Loucy (cell line): ENCODE data around the gene TLNRD1.

Experiments
- H2AFZ ChIP-seq: fragments of 200-600 bp; sonication (generic); 2 replicates; pipeline ENCODE4 v1.6.0; 2016; ENCODE audit warnings: antibody characterized with exemption, mild to moderate bottlenecking, low read length, moderate library complexity
- H3F3A ChIP-seq: fragments of 200-600 bp; 2 replicates; pipeline ENCODE4 v1.6.0; 2016; ENCODE audit warnings: antibody characterized with exemption, low read depth, mild to moderate bottlenecking
- H3K27me3 ChIP-seq: fragments of 200-600 bp; sonication (generic); 2 replicates; pipeline ENCODE4 v1.6.1; 2014; ENCODE audit warnings: low read length, mild to moderate bottlenecking; ENCODE audit not compliant: insufficient read depth, poor library complexity, severe bottlenecking
- H3K36me3 ChIP-seq: fragments of 200-600 bp; sonication (generic); 2 replicates; pipeline ENCODE4 v1.6.1; 2016; ENCODE audit warnings: low read length; ENCODE audit not compliant: insufficient read depth
- H3K4me1 ChIP-seq: fragments of 200-600 bp; sonication (generic); 2 replicates; pipeline ENCODE4 v1.5.1; 2014; ENCODE audit warnings: low read length, mild to moderate bottlenecking; ENCODE audit not compliant: insufficient read depth, poor library complexity, severe bottlenecking
- H3K4me2 ChIP-seq: fragments of 200-600 bp; sonication (generic); 2 replicates; pipeline ENCODE4 v1.6.0; 2014; ENCODE audit warnings: antibody characterized with exemption, low read length, low read depth, mild to moderate bottlenecking; ENCODE audit not compliant: poor library complexity, severe bottlenecking
- H3K4me3 ChIP-seq: fragments of 200-600 bp; sonication (generic); 2 replicates; pipeline ENCODE4 v1.5.1; 2014; ENCODE audit warnings: low read length, mild to moderate bottlenecking, mixed read lengths; ENCODE audit not compliant: poor library complexity, severe bottlenecking
- H3K79me2 ChIP-seq: fragments of 200-600 bp; sonication (generic); 2 replicates; pipeline ENCODE4 v1.6.1; 2014; ENCODE audit warnings: low read length; ENCODE audit not compliant: insufficient read depth
- H3K9ac ChIP-seq: fragments of 200-600 bp; sonication (generic); 2 replicates; pipeline ENCODE4 v1.6.0; 2014; ENCODE audit warnings: mild to moderate bottlenecking, low read depth, low read length, moderate library complexity; ENCODE audit not compliant: poor library complexity, severe bottlenecking
- H3K9me2 ChIP-seq: fragments of 200-600 bp; sonication (generic); replicated peaks from 2 replicates; pipeline ENCODE4 v1.6.1; 2016; ENCODE audit warnings: low read depth, low read length, mixed read lengths
- H3K9me3 ChIP-seq: fragments of 200-600 bp; sonication (generic); 2 replicates; pipeline ENCODE4 v1.6.1; 2014; ENCODE audit warnings: mild to moderate bottlenecking, antibody characterized with exemption, low read length, low read depth; ENCODE audit not compliant: insufficient read depth
- H4K20me1 ChIP-seq: fragments of 200-600 bp; sonication (generic); 2 replicates; pipeline ENCODE4 v1.6.0; 2014; ENCODE audit warnings: antibody characterized with exemption, low read length, mild to moderate bottlenecking; ENCODE audit not compliant: insufficient read depth, poor library complexity, severe bottlenecking
- EZH2phosphoT487 ChIP-seq: fragments of 200-600 bp; IDR thresholded peaks from 2 replicates; pipeline ENCODE4 v1.6.1; 2018; ENCODE audit warnings: antibody characterized with exemption, mild to moderate bottlenecking, moderate library complexity, borderline replicate concordance
- TF ChIP-seq, protein P1 (sequence below): fragments of 200-600 bp; sonication (generic); conservative IDR thresholded peaks from 2 replicates; pipeline ENCODE4 v1.5.1; 2014; ENCODE audit warnings: mild to moderate bottlenecking, antibody characterized with exemption, low read length

TLNRD1 gene

DNA sequence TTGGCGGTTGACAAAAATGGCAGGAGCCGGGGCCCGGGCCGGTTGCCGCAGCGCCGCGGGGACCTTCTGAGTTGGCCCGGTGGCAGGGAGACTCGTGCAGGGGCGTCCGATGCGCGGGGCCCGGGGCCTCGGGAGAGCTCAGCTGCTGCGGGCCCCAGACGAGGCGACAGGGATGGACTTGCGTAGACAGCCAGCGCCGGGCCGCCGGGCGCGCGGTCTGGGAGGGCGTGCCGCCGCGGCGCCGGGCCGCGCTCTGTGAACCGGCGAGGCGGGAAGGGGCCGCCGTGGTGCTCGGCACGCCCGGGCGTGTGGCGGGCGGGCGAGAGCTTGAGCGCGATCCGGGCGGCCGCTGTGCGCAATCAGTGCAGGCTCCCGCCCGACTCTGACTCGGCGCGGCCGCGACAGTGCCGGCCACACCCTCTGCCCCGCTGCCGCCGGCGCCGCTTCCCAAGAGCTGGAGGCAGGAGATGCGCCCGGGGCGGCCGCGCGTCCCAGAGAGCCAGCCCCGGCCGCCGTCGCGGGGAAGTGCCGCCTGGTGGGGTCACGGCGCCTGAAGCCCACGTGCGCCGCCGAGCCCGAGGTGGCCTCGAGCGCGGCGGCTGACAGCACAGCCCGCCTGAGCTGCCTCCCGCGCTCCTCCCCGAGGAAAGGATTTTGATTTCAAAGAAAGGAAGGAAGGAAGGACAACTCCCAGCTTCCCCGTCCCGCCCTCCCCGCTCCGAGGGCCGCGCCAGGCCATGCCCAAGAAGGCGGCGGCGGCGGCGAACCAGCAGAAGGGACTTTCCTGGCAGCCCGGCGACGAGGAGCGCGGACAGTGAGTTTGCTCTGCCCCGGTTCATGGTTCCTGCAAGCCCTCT, 657 bp downstream of the TLNRD1 start:
- Histone ChIP-seq H3K4me3 (peak overlapping the region; percentile 97), H3K9ac (peak overlapping the region; percentile 95), H3F3A (0 out of 2 replicates have a peak, but pooled peaks cover 4% of the 10 kb centered on the region), H3K27me3 (no peaks in the 10 kb centered on the region), H3K4me2 (peak overlapping the region; percentile 78), H4K20me1 (peaks cover 26% of the 10 kb centered on the region), H3K9me2 (no peaks in the 10 kb centered on the region), H3K4me1 (peaks cover 45% of the 10 kb centered on the region), H3K9me3 (no peaks in the 10 kb centered on the region), H3K79me2 (peaks cover 64% of the 10 kb centered on the region), H2AFZ (peak overlapping the region; percentile 86; the same call in 1 of the 2 replicates), H3K36me3 (no peaks in the 10 kb centered on the region)
- TF ChIP-seq, protein P1, sequence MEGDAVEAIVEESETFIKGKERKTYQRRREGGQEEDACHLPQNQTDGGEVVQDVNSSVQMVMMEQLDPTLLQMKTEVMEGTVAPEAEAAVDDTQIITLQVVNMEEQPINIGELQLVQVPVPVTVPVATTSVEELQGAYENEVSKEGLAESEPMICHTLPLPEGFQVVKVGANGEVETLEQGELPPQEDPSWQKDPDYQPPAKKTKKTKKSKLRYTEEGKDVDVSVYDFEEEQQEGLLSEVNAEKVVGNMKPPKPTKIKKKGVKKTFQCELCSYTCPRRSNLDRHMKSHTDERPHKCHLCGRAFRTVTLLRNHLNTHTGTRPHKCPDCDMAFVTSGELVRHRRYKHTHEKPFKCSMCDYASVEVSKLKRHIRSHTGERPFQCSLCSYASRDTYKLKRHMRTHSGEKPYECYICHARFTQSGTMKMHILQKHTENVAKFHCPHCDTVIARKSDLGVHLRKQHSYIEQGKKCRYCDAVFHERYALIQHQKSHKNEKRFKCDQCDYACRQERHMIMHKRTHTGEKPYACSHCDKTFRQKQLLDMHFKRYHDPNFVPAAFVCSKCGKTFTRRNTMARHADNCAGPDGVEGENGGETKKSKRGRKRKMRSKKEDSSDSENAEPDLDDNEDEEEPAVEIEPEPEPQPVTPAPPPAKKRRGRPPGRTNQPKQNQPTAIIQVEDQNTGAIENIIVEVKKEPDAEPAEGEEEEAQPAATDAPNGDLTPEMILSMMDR = no peak
- no peak for TF ChIP-seq EZH2phosphoT487

DNA sequence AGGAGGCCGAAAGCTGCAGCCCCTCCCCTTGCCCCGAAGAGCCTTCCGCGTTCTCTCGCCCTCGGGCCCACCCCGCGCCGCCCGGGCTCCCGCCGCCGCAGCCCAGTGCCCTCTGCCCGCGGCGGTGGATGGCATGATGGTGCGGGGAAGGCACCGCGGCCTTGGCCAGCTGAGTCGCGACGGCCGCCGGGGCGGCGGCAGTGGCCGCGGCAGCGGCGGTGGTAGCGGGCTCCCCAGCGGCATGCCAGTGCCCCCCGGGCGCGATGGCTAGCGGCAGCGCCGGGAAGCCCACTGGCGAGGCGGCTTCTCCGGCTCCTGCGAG, 1.2 kb downstream of the TLNRD1 start:
- peaks cover 26% of the 10 kb centered on the region for H4K20me1 ChIP-seq

DNA sequence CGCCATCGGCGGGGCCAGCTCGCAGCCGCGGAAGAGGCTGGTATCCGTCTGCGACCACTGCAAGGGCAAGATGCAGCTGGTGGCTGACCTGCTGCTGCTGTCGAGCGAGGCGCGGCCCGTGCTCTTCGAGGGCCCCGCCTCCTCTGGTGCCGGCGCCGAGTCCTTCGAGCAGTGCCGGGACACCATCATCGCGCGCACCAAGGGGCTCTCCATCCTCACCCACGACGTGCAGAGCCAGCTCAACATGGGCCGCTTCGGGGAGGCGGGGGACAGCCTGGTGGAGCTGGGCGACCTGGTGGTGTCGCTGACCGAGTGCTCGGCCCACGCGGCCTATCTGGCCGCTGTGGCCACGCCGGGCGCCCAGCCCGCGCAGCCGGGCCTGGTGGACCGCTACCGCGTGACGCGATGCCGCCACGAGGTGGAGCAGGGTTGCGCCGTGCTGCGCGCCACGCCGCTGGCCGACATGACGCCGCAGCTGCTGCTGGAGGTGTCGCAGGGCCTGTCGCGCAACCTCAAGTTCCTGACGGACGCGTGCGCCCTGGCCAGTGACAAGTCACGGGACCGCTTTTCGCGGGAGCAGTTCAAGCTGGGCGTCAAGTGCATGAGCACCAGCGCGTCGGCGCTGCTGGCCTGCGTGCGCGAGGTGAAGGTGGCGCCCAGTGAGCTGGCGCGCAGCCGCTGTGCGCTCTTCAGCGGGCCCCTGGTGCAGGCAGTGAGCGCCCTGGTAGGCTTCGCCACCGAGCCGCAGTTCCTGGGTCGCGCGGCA, 1.8 kb downstream of the TLNRD1 start:
- Histone ChIP-seq H3F3A (0 out of 2 replicates have a peak, but pooled peaks cover 4% of the 10 kb centered on the region), H3K36me3 (no peaks in the 10 kb centered on the region), H2AFZ (no peak overlapping the region), H4K20me1 (peaks cover 26% of the 10 kb centered on the region), H3K4me2 (peak overlapping the region; percentile 78), H3K9me3 (no peaks in the 10 kb centered on the region), H3K27me3 (no peaks in the 10 kb centered on the region), H3K9me2 (no peaks in the 10 kb centered on the region), H3K79me2 (peaks cover 69% of the 10 kb centered on the region), H3K4me3 (peak overlapping the region; percentile 97), H3K9ac (no peak overlapping the region), H3K4me1 (peaks cover 45% of the 10 kb centered on the region)
- TF ChIP-seq, protein P1 = no peak
- no peak for TF ChIP-seq EZH2phosphoT487

More for the DNA sequence above, 1.2 kb downstream of the TLNRD1 start:
- Histone ChIP-seq H3K9me3 (no peaks in the 10 kb centered on the region), H3K36me3 (no peaks in the 10 kb centered on the region), H3K9me2 (no peaks in the 10 kb centered on the region), H3K4me2 (peak overlapping the region; percentile 78), H3K4me3 (peak overlapping the region; percentile 97), H3K4me1 (peaks cover 45% of the 10 kb centered on the region), H3K9ac (peak overlapping the region; percentile 95), H3K79me2 (peaks cover 67% of the 10 kb centered on the region), H2AFZ (no peak overlapping the region), H3F3A (0 out of 2 replicates have a peak, but pooled peaks cover 4% of the 10 kb centered on the region), H3K27me3 (no peaks in the 10 kb centered on the region)
- TF ChIP-seq, protein P1 = no peak
- TF ChIP-seq EZH2phosphoT487 = no peak
